ENCODE data around the gene ACKR3.

Gene ACKR3

GRCh38 chr2:236554629-236555282 lies 14.9 kb upstream of the ACKR3 start:
- Mint-ChIP-seq H3K36me3 (ENCODE audit: low read depth) (peaks cover 17% of the 10 kb centered on the region), H3K27ac (peak overlapping the region; percentile 3), H3K4me1 (peaks cover 91% of the 10 kb centered on the region), H3K27me3 (no peaks in the 10 kb centered on the region), H3K4me3 (no peak overlapping the region), H3K9me3 (peaks cover 13% of the 10 kb centered on the region)
- DNase-seq, result peak; percentile 23
- ATAC-seq, result no peak

GRCh38 chr2:236555481-236555880 lies 14.1 kb upstream of the ACKR3 start:
- Mint-ChIP-seq H3K4me3 (no peak overlapping the region), H3K9me3 (peaks cover 13% of the 10 kb centered on the region), H3K27me3 (no peaks in the 10 kb centered on the region), H3K36me3 (ENCODE audit: low read depth) (peaks cover 17% of the 10 kb centered on the region), H3K4me1 (peaks cover 91% of the 10 kb centered on the region), H3K27ac (no peak overlapping the region)
- DNase-seq (no peak), ATAC-seq (no peak)

GRCh38 chr2:236557306-236558030 lies 12.2 kb upstream of the ACKR3 start:
- H3K4me1 Mint-ChIP-seq, result peaks cover 75% of the 10 kb centered on the region
- DNase-seq, result no peak
- no peaks in the 10 kb centered on the region for H3K27me3 Mint-ChIP-seq
- no peak overlapping the region for H3K27ac Mint-ChIP-seq
- H3K4me3 Mint-ChIP-seq, result no peak overlapping the region
- H3K9me3 Mint-ChIP-seq, result peaks cover 13% of the 10 kb centered on the region
- peaks cover 24% of the 10 kb centered on the region for H3K36me3 Mint-ChIP-seq (ENCODE audit: low read depth)
- no peak for ATAC-seq

- Mint-ChIP-seq H3K27ac (no peak overlapping the region), H3K4me1 (peaks cover 70% of the 10 kb centered on the region)
Observed at GRCh38 chr2:236558036-236558435, 11.6 kb upstream of the ACKR3 start.

GRCh38 chr2:236558993-236559978 lies 10.3 kb upstream of the ACKR3 start:
- Mint-ChIP-seq H3K9me3 (peaks cover 6% of the 10 kb centered on the region), H3K36me3 (ENCODE audit: low read depth) (peaks cover 21% of the 10 kb centered on the region), H3K4me3 (peak overlapping the region; percentile 56), H3K27ac (peak overlapping the region; percentile 73), H3K27me3 (no peaks in the 10 kb centered on the region), H3K4me1 (peaks cover 57% of the 10 kb centered on the region)
- DNase-seq (no peak), ATAC-seq (peak; percentile 36)

More at GRCh38 chr2:236558036-236558435, 11.6 kb upstream of the ACKR3 start:
- DNase-seq (no peak), ATAC-seq (no peak)
- Mint-ChIP-seq H3K27me3 (no peaks in the 10 kb centered on the region), H3K4me3 (no peak overlapping the region), H3K36me3 (ENCODE audit: low read depth) (peaks cover 26% of the 10 kb centered on the region), H3K9me3 (peaks cover 13% of the 10 kb centered on the region)

- H3K27ac Mint-ChIP-seq, result no peak overlapping the region
- H3K4me3 Mint-ChIP-seq, result no peak overlapping the region
- H3K4me1 Mint-ChIP-seq, result peaks cover 37% of the 10 kb centered on the region
- DNase-seq (no peak), ATAC-seq (no peak)
- H3K36me3 Mint-ChIP-seq (ENCODE audit: low read depth), result peaks cover 13% of the 10 kb centered on the region
- no peaks in the 10 kb centered on the region for H3K9me3 Mint-ChIP-seq
- H3K27me3 Mint-ChIP-seq, result no peaks in the 10 kb centered on the region
Observed at GRCh38 chr2:236561874-236562273, 7.8 kb upstream of the ACKR3 start.

GRCh38 chr2:236562434-236562833 lies 7.2 kb upstream of the ACKR3 start:
- H3K4me3 Mint-ChIP-seq, result no peak overlapping the region
- H3K27ac Mint-ChIP-seq, result no peak overlapping the region

GRCh38 chr2:236563953-236564352 lies 5.7 kb upstream of the ACKR3 start:
- DNase-seq (no peak), ATAC-seq (no peak)
- Mint-ChIP-seq H3K4me1 (peaks cover 27% of the 10 kb centered on the region), H3K9me3 (no peaks in the 10 kb centered on the region), H3K4me3 (no peak overlapping the region), H3K36me3 (ENCODE audit: low read depth) (peaks cover 13% of the 10 kb centered on the region), H3K27ac (no peak overlapping the region), H3K27me3 (no peaks in the 10 kb centered on the region)

More at GRCh38 chr2:236562434-236562833, 7.2 kb upstream of the ACKR3 start:
- no peaks in the 10 kb centered on the region for H3K27me3 Mint-ChIP-seq
- H3K4me1 Mint-ChIP-seq, result peaks cover 31% of the 10 kb centered on the region
- H3K9me3 Mint-ChIP-seq, result no peaks in the 10 kb centered on the region
- no peak for DNase-seq
- H3K36me3 Mint-ChIP-seq (ENCODE audit: low read depth), result peaks cover 13% of the 10 kb centered on the region
- no peak for ATAC-seq

- DNase-seq (no peak), ATAC-seq (no peak)
- H3K27me3 Mint-ChIP-seq, result no peaks in the 10 kb centered on the region
- H3K4me1 Mint-ChIP-seq, result peaks cover 24% of the 10 kb centered on the region
- H3K27ac Mint-ChIP-seq, result no peak overlapping the region
- no peaks in the 10 kb centered on the region for H3K9me3 Mint-ChIP-seq
- no peak overlapping the region for H3K4me3 Mint-ChIP-seq
- peaks cover 13% of the 10 kb centered on the region for H3K36me3 Mint-ChIP-seq (ENCODE audit: low read depth)
Observed at GRCh38 chr2:236565212-236565611, 4.4 kb upstream of the ACKR3 start.

GRCh38 chr2:236565879-236566402 lies 3.7 kb upstream of the ACKR3 start:
- H3K4me3 Mint-ChIP-seq, result no peak overlapping the region
- no peaks in the 10 kb centered on the region for H3K27me3 Mint-ChIP-seq
- H3K4me1 Mint-ChIP-seq, result peaks cover 19% of the 10 kb centered on the region
- peaks cover 11% of the 10 kb centered on the region for H3K36me3 Mint-ChIP-seq (ENCODE audit: low read depth)
- no peaks in the 10 kb centered on the region for H3K9me3 Mint-ChIP-seq
- no peak overlapping the region for H3K27ac Mint-ChIP-seq
- ATAC-seq, result no peak
- DNase-seq, result no peak

- H3K27me3 Mint-ChIP-seq, result no peaks in the 10 kb centered on the region
Observed at GRCh38 chr2:236566596-236566995, 3.0 kb upstream of the ACKR3 start.

GRCh38 chr2:236568068-236568921 lies 1.3 kb upstream of the ACKR3 start:
- peak; percentile 65 for ATAC-seq
- H3K27me3 Mint-ChIP-seq, result no peaks in the 10 kb centered on the region
- peaks cover 1% of the 10 kb centered on the region for H3K36me3 Mint-ChIP-seq (ENCODE audit: low read depth)
- H3K27ac Mint-ChIP-seq, result peak overlapping the region; percentile 73
- peaks cover 19% of the 10 kb centered on the region for H3K4me1 Mint-ChIP-seq
- peak; percentile 59 for DNase-seq
- no peaks in the 10 kb centered on the region for H3K9me3 Mint-ChIP-seq
- peak overlapping the region; percentile 78 for H3K4me3 Mint-ChIP-seq

More at GRCh38 chr2:236566596-236566995, 3.0 kb upstream of the ACKR3 start:
- peaks cover 19% of the 10 kb centered on the region for H3K4me1 Mint-ChIP-seq
- ATAC-seq (no peak), DNase-seq (no peak)
- H3K27ac Mint-ChIP-seq, result no peak overlapping the region
- H3K9me3 Mint-ChIP-seq, result no peaks in the 10 kb centered on the region
- peaks cover 11% of the 10 kb centered on the region for H3K36me3 Mint-ChIP-seq (ENCODE audit: low read depth)
- H3K4me3 Mint-ChIP-seq, result no peak overlapping the region

GRCh38 chr2:236568922-236569572 lies 578 bp upstream of the ACKR3 start:
- no peaks in the 10 kb centered on the region for H3K9me3 Mint-ChIP-seq
- no peak for DNase-seq
- H3K27me3 Mint-ChIP-seq, result no peaks in the 10 kb centered on the region
- ATAC-seq, result no peak
- peaks cover 19% of the 10 kb centered on the region for H3K4me1 Mint-ChIP-seq
- H3K27ac Mint-ChIP-seq, result no peak overlapping the region
- no peaks in the 10 kb centered on the region for H3K36me3 Mint-ChIP-seq (ENCODE audit: low read depth)
- H3K4me3 Mint-ChIP-seq, result peak overlapping the region; percentile 78

Data from activated naive CD8-positive, alpha-beta T cell treated with anti-CD3 and anti-CD28 coated beads, Interleukin-2, amount 50 U/mL, for 24 hours (primary cell).